GM18499 (cell line): ENCODE measurements around the gene PRKN.

ENCODE experiments used
- ATAC-seq: cut with Tn5 transposase; IDR thresholded peaks from one replicate; pipeline ENCODE4 v1.9.1; 2021; ENCODE audit warnings: moderate number of reproducible peaks; ENCODE audit not compliant: insufficient read depth, unreplicated experiment

The PRKN gene

DNA sequence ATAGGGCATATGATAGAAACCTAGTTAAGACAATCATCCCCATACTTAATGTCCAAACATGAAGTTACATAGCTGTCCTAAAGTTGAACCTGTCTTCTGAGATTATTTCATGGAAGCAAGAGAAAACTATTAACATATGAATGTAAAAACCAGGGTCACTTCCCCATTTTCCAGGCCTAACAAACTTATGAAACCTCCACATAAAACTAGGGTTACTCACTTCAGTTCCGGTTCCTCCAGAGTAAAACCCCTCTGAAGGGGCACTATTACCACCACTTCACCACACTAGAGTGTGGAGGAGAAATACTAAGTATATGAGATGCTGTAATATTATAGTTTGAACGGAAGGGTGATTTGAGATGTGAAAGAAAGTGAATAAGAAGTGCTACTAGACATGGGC, 14.9 kb downstream of the PRKN start:
- ATAC-seq = no peak

GRCh38 chr6:162711376-162711775, 16.2 kb downstream of the PRKN start:
- no peak for ATAC-seq

DNA sequence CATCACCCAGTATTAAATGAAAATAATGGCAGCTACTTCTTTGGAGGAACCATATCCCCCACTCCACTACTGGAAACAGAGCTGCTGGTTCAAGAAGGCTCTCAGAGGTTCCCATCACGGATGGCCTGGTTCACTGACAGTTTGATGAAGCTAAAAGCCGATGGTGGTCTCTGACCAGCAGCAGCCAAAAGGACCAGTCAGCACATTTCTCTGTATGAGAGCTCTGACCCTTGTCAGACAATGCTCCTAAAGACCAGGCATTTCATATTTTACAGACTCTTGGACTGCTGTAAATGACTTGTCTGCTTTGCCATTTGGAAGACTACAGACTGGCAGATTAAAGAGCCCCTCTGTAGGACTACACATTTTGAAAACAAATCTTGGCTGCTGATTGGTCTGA, 16.6 kb downstream of the PRKN start:
- ATAC-seq = no peak

- ATAC-seq = no peak
Observed at GRCh38 chr6:162710419-162710818, 17.1 kb downstream of the PRKN start.

GRCh38 chr6:162709431-162709830, 18.1 kb downstream of the PRKN start:
- ATAC-seq = no peak

DNA sequence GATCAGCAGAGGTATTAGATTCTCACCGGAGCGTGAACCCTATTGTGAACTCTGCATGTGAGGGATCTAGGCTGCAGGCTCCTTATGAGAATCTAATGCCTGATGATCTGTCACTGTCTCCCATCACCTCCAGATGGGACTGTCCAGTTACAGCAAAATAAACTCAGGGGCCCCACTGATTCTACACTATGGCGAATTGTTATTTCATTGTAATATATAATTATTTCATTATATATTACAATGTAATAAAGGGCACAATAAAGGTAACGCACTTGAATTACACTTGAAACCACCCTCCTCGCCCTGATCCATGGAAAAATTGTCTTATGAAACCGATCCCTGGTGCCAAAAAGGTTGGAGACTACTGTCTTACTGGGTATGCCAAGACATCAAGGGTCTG, 18.6 kb downstream of the PRKN start:
- ATAC-seq = no peak

GRCh38 chr6:162706232-162706631, 21.3 kb downstream of the PRKN start:
- ATAC-seq = no peak

GRCh38 chr6:162705736-162706135, 21.8 kb downstream of the PRKN start:
- ATAC-seq = no peak

GRCh38 chr6:162704001-162704400, 23.6 kb downstream of the PRKN start:
- ATAC-seq = no peak

DNA sequence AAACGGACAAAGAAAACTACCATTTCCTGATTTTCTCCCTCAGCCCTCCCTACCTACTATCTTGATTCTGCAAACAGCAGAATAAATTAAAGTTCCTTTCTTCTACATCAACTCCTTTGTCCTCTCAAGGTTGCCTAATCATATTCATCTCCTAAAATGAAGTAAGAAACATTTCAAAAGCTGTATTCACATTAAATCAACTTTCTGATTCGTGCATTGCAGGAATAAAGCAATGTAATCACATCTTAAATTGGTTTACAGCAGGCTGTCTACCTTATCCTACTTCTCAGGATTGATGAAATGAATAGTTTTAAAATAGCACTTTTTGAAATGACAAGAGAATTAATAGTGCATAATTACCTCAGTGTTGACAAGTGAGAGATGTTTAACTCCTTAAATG, 25.1 kb downstream of the PRKN start:
- no peak for ATAC-seq

DNA sequence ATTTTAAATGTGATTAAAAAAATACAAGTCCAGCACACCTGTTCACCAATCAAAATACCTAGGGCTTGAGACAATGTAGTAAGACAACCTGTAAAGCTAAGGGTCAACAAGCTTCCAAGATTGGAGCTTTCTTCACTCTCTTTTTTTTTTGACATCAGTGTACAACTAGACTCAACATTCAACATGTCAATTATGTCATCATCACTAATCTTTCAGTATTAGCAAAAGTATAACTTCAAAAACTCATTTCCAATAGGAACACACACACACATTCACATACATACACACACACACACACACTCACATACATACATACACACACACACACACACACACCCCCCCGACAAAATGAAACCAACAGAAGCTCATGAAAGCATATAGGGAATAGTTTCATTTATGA, 26.0 kb downstream of the PRKN start:
- no peak for ATAC-seq

DNA sequence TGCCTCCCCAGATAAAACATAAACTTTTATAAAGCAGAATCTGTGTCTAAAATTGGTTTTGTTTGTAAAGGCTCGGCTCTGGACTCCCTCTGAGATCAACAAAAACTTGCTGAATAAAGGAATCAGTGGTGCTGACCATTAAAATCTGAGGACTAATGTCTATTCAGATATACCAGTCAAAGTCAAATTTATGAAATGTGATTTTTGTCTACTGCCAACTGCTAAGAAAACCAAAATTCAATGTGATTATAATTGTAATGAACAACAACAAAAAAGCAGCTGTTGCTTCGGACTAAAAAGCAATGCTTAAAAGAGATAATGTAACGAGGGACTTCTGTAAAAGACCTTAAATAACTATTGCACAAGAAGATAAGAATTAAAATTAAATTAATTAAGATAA, 26.6 kb downstream of the PRKN start:
- ATAC-seq = no peak

- ATAC-seq = no peak
Observed at GRCh38 chr6:162699961-162700360, 27.6 kb downstream of the PRKN start.

DNA sequence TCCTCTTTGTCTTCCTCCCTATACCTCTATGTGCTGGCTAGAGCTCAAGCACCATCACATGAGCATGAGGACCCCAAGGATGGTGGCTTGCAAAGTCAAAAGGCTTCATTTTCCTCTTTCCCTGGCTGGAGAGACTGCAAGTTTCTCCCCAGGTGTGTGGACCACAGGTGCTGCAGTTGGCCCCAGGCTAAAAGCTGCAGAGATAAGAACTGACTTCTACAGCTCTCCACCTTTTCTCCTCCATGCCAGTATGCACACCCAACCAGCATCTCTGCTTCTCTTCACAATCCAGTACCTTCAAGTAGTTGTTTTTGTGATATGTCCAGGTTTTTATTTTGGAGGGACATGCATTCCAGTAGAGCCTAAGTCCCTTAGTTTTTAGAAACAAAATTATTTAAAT, 29.1 kb downstream of the PRKN start:
- no peak for ATAC-seq

- ATAC-seq = no peak
Observed at GRCh38 chr6:162697872-162698403, 29.6 kb downstream of the PRKN start.

DNA sequence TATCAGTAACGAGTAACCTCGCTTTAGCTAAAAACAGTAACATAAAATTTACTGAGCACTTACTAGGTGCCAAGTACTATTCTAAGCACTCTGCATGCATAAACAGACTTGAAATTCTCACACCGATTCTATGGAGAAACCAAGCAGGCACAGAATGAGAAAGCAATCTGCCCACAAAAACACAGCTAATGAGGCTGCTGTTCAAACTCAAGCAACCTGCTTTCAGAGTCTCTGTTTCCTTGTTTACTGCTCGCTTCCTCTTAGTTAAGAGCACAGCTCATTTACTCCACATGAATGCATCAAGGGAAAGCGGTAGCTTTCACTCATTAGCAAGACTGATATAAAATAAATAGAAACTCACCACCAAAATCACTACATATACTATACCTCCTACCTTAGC, 37.4 kb downstream of the PRKN start:
- ATAC-seq = no peak

DNA sequence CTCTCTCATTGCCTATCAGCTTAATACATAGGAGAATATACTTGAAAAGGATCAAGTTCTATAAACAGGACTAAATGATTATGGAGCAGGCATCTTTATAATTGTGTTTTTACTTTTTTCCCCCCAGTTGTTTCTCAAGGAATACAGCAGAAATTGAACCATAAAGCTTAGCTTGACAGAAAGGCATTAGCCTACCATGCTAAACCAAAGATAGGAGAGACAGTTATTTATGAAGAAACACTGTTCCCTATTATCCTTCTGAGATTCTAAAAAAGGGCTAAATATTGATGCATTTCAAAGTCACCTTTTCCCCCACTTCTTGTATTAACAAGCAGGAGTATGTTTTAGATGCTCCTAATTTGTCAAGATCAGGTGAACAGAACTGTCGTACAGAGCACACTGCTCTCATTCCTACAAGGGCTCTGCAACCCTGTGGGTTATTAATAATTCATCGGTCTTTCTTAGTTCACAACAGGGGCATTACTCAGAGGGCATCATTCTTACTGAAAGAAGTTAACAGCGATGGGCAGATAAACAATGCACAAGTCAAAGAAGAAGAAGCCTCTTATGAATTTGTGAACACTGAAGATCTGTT, 38.7 kb downstream of the PRKN start:
- ATAC-seq = no peak

DNA sequence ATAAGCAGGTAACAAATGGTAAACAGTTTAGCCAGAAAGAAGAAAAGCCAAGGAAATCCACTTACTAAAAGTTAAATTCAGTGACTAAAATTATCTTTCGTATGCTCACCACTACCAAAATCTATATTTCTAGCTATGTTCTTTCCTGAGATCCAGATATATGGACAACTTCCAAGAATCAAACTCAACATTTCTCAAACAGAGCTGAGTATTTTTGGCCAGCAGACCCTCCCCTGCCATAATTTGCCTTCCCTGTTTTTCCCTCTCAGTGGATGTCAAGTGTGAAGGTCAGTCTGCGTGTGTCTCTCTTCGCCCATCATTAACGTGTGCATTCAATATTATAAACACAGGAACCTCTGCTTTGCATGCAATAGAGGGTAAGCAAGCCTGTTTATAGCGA, 42.0 kb downstream of the PRKN start:
- no peak for ATAC-seq

- no peak for ATAC-seq
Observed at GRCh38 chr6:162684961-162685360, 42.6 kb downstream of the PRKN start.

- no peak for ATAC-seq
Observed at GRCh38 chr6:162684052-162684451, 43.5 kb downstream of the PRKN start.

GRCh38 chr6:162683135-162683534, 44.4 kb downstream of the PRKN start:
- no peak for ATAC-seq

GRCh38 chr6:162681447-162681846, 46.1 kb downstream of the PRKN start:
- ATAC-seq = no peak

- no peak for ATAC-seq
Observed at GRCh38 chr6:162680871-162681270, 46.7 kb downstream of the PRKN start.
